ENCODE measurements around the gene GSTA5.
"Not testable (repeated sequence)": the region's sequence is repeated elsewhere in the genome, so short reads cannot be mapped to it uniquely, and the experiment has no call there.

The GSTA5 gene

GRCh38 chr6:52876056-52876787 lies 35.6 kb upstream of the GSTA5 start:
- H3K4me3 ChIP-seq (ENCODE audit: low read length, poor library complexity, severe bottlenecking): no peak overlapping the region
- no peak overlapping the region for H3K9ac ChIP-seq (ENCODE audit: low read depth, low read length, poor library complexity, severe bottlenecking)
- H3K79me2 ChIP-seq (ENCODE audit: insufficient read depth, low read length): no peaks in the 10 kb centered on the region
- H2AFZ ChIP-seq (ENCODE audit: low read length): no peak overlapping the region
- TF ChIP-seq CTCF (conservative IDR thresholded peaks at IDR 0.05; ENCODE audit: low read length) (no peak), EZH2phosphoT487 (IDR thresholded peaks at IDR 0.05; ENCODE audit: borderline replicate concordance) (no peak)
- no peaks in the 10 kb centered on the region for H3K4me1 ChIP-seq (ENCODE audit: insufficient read depth, low read length, poor library complexity, severe bottlenecking)
- H4K20me1 ChIP-seq (ENCODE audit: insufficient read depth, low read length, poor library complexity, severe bottlenecking): no peaks in the 10 kb centered on the region
- no peak overlapping the region for H3K4me2 ChIP-seq (ENCODE audit: low read depth, low read length, poor library complexity, severe bottlenecking)
- no peaks in the 10 kb centered on the region for H3K36me3 ChIP-seq (ENCODE audit: insufficient read depth, low read length)
- no peaks in the 10 kb centered on the region for H3K9me3 ChIP-seq (ENCODE audit: insufficient read depth, low read depth, low read length)
- H3K27me3 ChIP-seq (ENCODE audit: insufficient read depth, low read length, poor library complexity, severe bottlenecking): no peaks in the 10 kb centered on the region
- no peaks in the 10 kb centered on the region for H3K9me2 ChIP-seq (replicated peaks; ENCODE audit: low read depth, low read length)
- no peaks in the 10 kb centered on the region for H3F3A ChIP-seq (ENCODE audit: low read depth)

GRCh38 chr6:52872031-52872430 lies 31.4 kb upstream of the GSTA5 start:
- Histone ChIP-seq H3K4me2 (ENCODE audit: low read depth, low read length, poor library complexity, severe bottlenecking) (no peak overlapping the region), H2AFZ (ENCODE audit: low read length) (no peak overlapping the region), H3F3A (ENCODE audit: low read depth) (no peaks in the 10 kb centered on the region), H3K79me2 (ENCODE audit: insufficient read depth, low read length) (no peaks in the 10 kb centered on the region), H4K20me1 (ENCODE audit: insufficient read depth, low read length, poor library complexity, severe bottlenecking) (no peaks in the 10 kb centered on the region), H3K4me3 (ENCODE audit: low read length, poor library complexity, severe bottlenecking) (no peak overlapping the region), H3K36me3 (ENCODE audit: insufficient read depth, low read length) (no peaks in the 10 kb centered on the region), H3K4me1 (ENCODE audit: insufficient read depth, low read length, poor library complexity, severe bottlenecking) (no peaks in the 10 kb centered on the region), H3K9ac (ENCODE audit: low read depth, low read length, poor library complexity, severe bottlenecking) (no peak overlapping the region), H3K9me3 (ENCODE audit: insufficient read depth, low read depth, low read length) (no peaks in the 10 kb centered on the region), H3K9me2 (replicated peaks; ENCODE audit: low read depth, low read length) (no peaks in the 10 kb centered on the region), H3K27me3 (ENCODE audit: insufficient read depth, low read length, poor library complexity, severe bottlenecking) (no peaks in the 10 kb centered on the region)
- TF ChIP-seq CTCF (conservative IDR thresholded peaks at IDR 0.05; ENCODE audit: low read length): no peak
- no peak for TF ChIP-seq EZH2phosphoT487 (IDR thresholded peaks at IDR 0.05; ENCODE audit: borderline replicate concordance)

GRCh38 chr6:52871621-52872020 lies 31.0 kb upstream of the GSTA5 start:
- Histone ChIP-seq H3K9me2 (replicated peaks; ENCODE audit: low read depth, low read length) (no peaks in the 10 kb centered on the region), H3F3A (ENCODE audit: low read depth) (no peaks in the 10 kb centered on the region), H4K20me1 (ENCODE audit: insufficient read depth, low read length, poor library complexity, severe bottlenecking) (no peaks in the 10 kb centered on the region), H3K27me3 (ENCODE audit: insufficient read depth, low read length, poor library complexity, severe bottlenecking) (no peaks in the 10 kb centered on the region), H2AFZ (ENCODE audit: low read length) (no peak overlapping the region), H3K4me3 (ENCODE audit: low read length, poor library complexity, severe bottlenecking) (no peak overlapping the region), H3K4me1 (ENCODE audit: insufficient read depth, low read length, poor library complexity, severe bottlenecking) (no peaks in the 10 kb centered on the region), H3K79me2 (ENCODE audit: insufficient read depth, low read length) (no peaks in the 10 kb centered on the region), H3K9me3 (ENCODE audit: insufficient read depth, low read depth, low read length) (no peaks in the 10 kb centered on the region), H3K36me3 (ENCODE audit: insufficient read depth, low read length) (no peaks in the 10 kb centered on the region), H3K9ac (ENCODE audit: low read depth, low read length, poor library complexity, severe bottlenecking) (no peak overlapping the region), H3K4me2 (ENCODE audit: low read depth, low read length, poor library complexity, severe bottlenecking) (no peak overlapping the region)
- TF ChIP-seq EZH2phosphoT487 (IDR thresholded peaks at IDR 0.05; ENCODE audit: borderline replicate concordance): no peak
- TF ChIP-seq CTCF (conservative IDR thresholded peaks at IDR 0.05; ENCODE audit: low read length): no peak

- H3F3A ChIP-seq (ENCODE audit: low read depth); H3K4me3 ChIP-seq (ENCODE audit: low read length, poor library complexity, severe bottlenecking); H3K27me3 ChIP-seq (ENCODE audit: insufficient read depth, low read length, poor library complexity, severe bottlenecking); H3K36me3 ChIP-seq (ENCODE audit: insufficient read depth, low read length); H3K4me1 ChIP-seq (ENCODE audit: insufficient read depth, low read length, poor library complexity, severe bottlenecking); H4K20me1 ChIP-seq (ENCODE audit: insufficient read depth, low read length, poor library complexity, severe bottlenecking); H2AFZ ChIP-seq (ENCODE audit: low read length); H3K4me2 ChIP-seq (ENCODE audit: low read depth, low read length, poor library complexity, severe bottlenecking); H3K9ac ChIP-seq (ENCODE audit: low read depth, low read length, poor library complexity, severe bottlenecking); H3K9me3 ChIP-seq (ENCODE audit: insufficient read depth, low read depth, low read length); H3K79me2 ChIP-seq (ENCODE audit: insufficient read depth, low read length); H3K9me2 ChIP-seq (replicated peaks; ENCODE audit: low read depth, low read length): not testable (repeated sequence)
These were observed 29.9 kb upstream of the GSTA5 start for GRCh38 chr6:52870335-52871091.

- H3F3A ChIP-seq (ENCODE audit: low read depth); H3K9me3 ChIP-seq (ENCODE audit: insufficient read depth, low read depth, low read length); H3K27me3 ChIP-seq (ENCODE audit: insufficient read depth, low read length, poor library complexity, severe bottlenecking); H3K36me3 ChIP-seq (ENCODE audit: insufficient read depth, low read length); H3K9me2 ChIP-seq (replicated peaks; ENCODE audit: low read depth, low read length); H3K79me2 ChIP-seq (ENCODE audit: insufficient read depth, low read length); H3K4me1 ChIP-seq (ENCODE audit: insufficient read depth, low read length, poor library complexity, severe bottlenecking); H3K4me3 ChIP-seq (ENCODE audit: low read length, poor library complexity, severe bottlenecking); H4K20me1 ChIP-seq (ENCODE audit: insufficient read depth, low read length, poor library complexity, severe bottlenecking); H2AFZ ChIP-seq (ENCODE audit: low read length); H3K9ac ChIP-seq (ENCODE audit: low read depth, low read length, poor library complexity, severe bottlenecking); H3K4me2 ChIP-seq (ENCODE audit: low read depth, low read length, poor library complexity, severe bottlenecking): not testable (repeated sequence)
These were observed 28.3 kb upstream of the GSTA5 start for GRCh38 chr6:52868899-52869298.

Measured in Loucy (cell line).